Mesendoderm (in vitro differentiated cells): ENCODE data around the gene CSRP2.
A peak's percentile ranks its signal among the peaks of the same experiment; 100 is the strongest.

Source experiments
- DNase-seq: peaks from one replicate; pipeline ENCODE4 v3.0.0; 2013
- H2AK5ac ChIP-seq: 2 replicates; pipeline ENCODE4 v1.6.1; 2013; ENCODE audit warnings: low read length, inconsistent platforms
- H2BK120ac ChIP-seq: 2 replicates; pipeline ENCODE4 v1.6.1; 2013; ENCODE audit warnings: low read depth, mild to moderate bottlenecking, low read length, moderate library complexity, mixed read lengths
- H2BK15ac ChIP-seq: replicated peaks from 2 replicates; pipeline ENCODE4 v1.6.1; 2013; ENCODE audit warnings: low read depth, mild to moderate bottlenecking, moderate library complexity
- H2BK5ac ChIP-seq: 2 replicates; pipeline ENCODE4 v1.6.1; 2013; ENCODE audit warnings: low read length, inconsistent platforms
- H3K18ac ChIP-seq: 2 replicates; pipeline ENCODE4 v1.6.1; 2013; ENCODE audit warnings: mild to moderate bottlenecking, low read length, mixed read lengths
- H3K23ac ChIP-seq: one replicate; pipeline ENCODE4 v1.6.1; 2013; ENCODE audit warnings: low read length
- H3K27ac ChIP-seq: 2 replicates; pipeline ENCODE4 v1.5.1; 2013; ENCODE audit warnings: low read depth, mild to moderate bottlenecking, inconsistent platforms, low read length, moderate library complexity
- H3K27me3 ChIP-seq: 2 replicates; pipeline ENCODE4 v1.6.1; 2013; ENCODE audit warnings: low read length, control low read depth, mild to moderate bottlenecking, inconsistent platforms; ENCODE audit not compliant: insufficient read depth, poor library complexity
- H3K36me3 ChIP-seq: 2 replicates; pipeline ENCODE4 v1.6.1; 2013; ENCODE audit warnings: low read length, inconsistent platforms; ENCODE audit not compliant: control insufficient read depth, insufficient read depth
- H3K4ac ChIP-seq: one replicate; pipeline ENCODE4 v1.6.1; 2013; ENCODE audit warnings: low read depth, mild to moderate bottlenecking, low read length, moderate library complexity
- H3K4me1 ChIP-seq: 2 replicates; pipeline ENCODE4 v1.6.1; 2013; ENCODE audit warnings: low read depth, low read length, inconsistent platforms; ENCODE audit not compliant: control insufficient read depth
- H3K4me2 ChIP-seq: 2 replicates; pipeline ENCODE4 v1.6.1; 2013; ENCODE audit warnings: low read length
- H3K4me3 ChIP-seq: 2 replicates; pipeline ENCODE4 v1.5.1; 2013; ENCODE audit warnings: mild to moderate bottlenecking, low read length
- H3K56ac ChIP-seq: one replicate; pipeline ENCODE4 v1.6.1; 2013; ENCODE audit warnings: low read length
- H3K79me1 ChIP-seq: 2 replicates; pipeline ENCODE4 v1.6.1; 2013; ENCODE audit warnings: low read length, inconsistent platforms
- H3K79me2 ChIP-seq: 2 replicates; pipeline ENCODE4 v1.6.1; 2013; ENCODE audit warnings: mild to moderate bottlenecking, low read length; ENCODE audit not compliant: control insufficient read depth, insufficient read depth
- H3K9ac ChIP-seq: 2 replicates; pipeline ENCODE4 v1.6.1; 2013; ENCODE audit warnings: low read length, inconsistent platforms
- H4K5ac ChIP-seq: one replicate; pipeline ENCODE4 v1.6.1; 2013; ENCODE audit warnings: low read length
- H4K8ac ChIP-seq: one replicate; pipeline ENCODE4 v1.6.1; 2013; ENCODE audit warnings: low read depth, mild to moderate bottlenecking, control low read depth, low read length, moderate library complexity
- WGBS: extraction: QIAGEN DNeasy Blood & Tissue Kit; methylation state at CpG from one replicate; pipeline ENCODE4 v1.1.7; 2013; ENCODE audit warnings: low lambda C conversion rate, missing lambda C conversion rate; ENCODE audit not compliant: insufficient coverage; ENCODE audit errors: extremely low coverage; 5-methylcytosine and 5-hydroxymethylcytosine counted together

Gene CSRP2

GRCh38 chr12:76879710-76880518 is 1.1 kb upstream of the CSRP2 start:
- Histone ChIP-seq H3K23ac (no peak overlapping the region), H3K4me1 (peaks cover 5% of the 10 kb centered on the region), H2BK5ac (no peak overlapping the region), H3K9ac (peak overlapping the region; percentile 88), H3K4ac (no peak overlapping the region), H3K27ac (no peak overlapping the region), H4K5ac (no peak overlapping the region), H4K8ac (no peak overlapping the region), H3K4me3 (no peak overlapping the region), H3K18ac (no peak overlapping the region), H3K79me1 (peaks cover 6% of the 10 kb centered on the region), H2BK120ac (no peak overlapping the region), H2BK15ac (no peak overlapping the region), H3K79me2 (peaks cover 14% of the 10 kb centered on the region), H2AK5ac (no peak overlapping the region), H3K27me3 (no peaks in the 10 kb centered on the region), H3K36me3 (no peaks in the 10 kb centered on the region), H3K4me2 (peak overlapping the region; percentile 78), H3K56ac (peak overlapping the region; percentile 95)
- no peak for DNase-seq
- no CpG with 5 or more reads among the region's 13 CpGs for WGBS

GRCh38 chr12:76878099-76878898 is 520 bp downstream of the CSRP2 start:
- H3K36me3 ChIP-seq: no peaks in the 10 kb centered on the region
- no peak overlapping the region for H2BK15ac ChIP-seq
- peak overlapping the region; percentile 33 for H3K23ac ChIP-seq
- peaks cover 8% of the 10 kb centered on the region for H3K79me1 ChIP-seq
- H3K4me3 ChIP-seq: peak overlapping the region; percentile 84
- H3K4ac ChIP-seq: peak overlapping the region; percentile 22
- H3K56ac ChIP-seq: peak overlapping the region; percentile 94
- no peaks in the 10 kb centered on the region for H3K27me3 ChIP-seq
- no peak overlapping the region for H2AK5ac ChIP-seq
- H3K9ac ChIP-seq: peak overlapping the region; percentile 94
- peaks cover 5% of the 10 kb centered on the region for H3K4me1 ChIP-seq
- H3K27ac ChIP-seq: peak overlapping the region; percentile 88
- no CpG with 5 or more reads among the region's 44 CpGs for WGBS
- H4K8ac ChIP-seq: no peak overlapping the region
- H2BK120ac ChIP-seq: no peak overlapping the region
- peak overlapping the region; percentile 42 for H3K4me2 ChIP-seq
- H3K79me2 ChIP-seq: peaks cover 19% of the 10 kb centered on the region
- H2BK5ac ChIP-seq: peak overlapping the region; percentile 37
- DNase-seq: peak; percentile 85
- H4K5ac ChIP-seq: no peak overlapping the region
- peak overlapping the region; percentile 62 for H3K18ac ChIP-seq

- H3K36me3 ChIP-seq: no peaks in the 10 kb centered on the region
- no peak overlapping the region for H2BK15ac ChIP-seq
- H3K79me1 ChIP-seq: peaks cover 9% of the 10 kb centered on the region
- no peak overlapping the region for H3K4me3 ChIP-seq
- no peak overlapping the region for H3K27ac ChIP-seq
- H4K5ac ChIP-seq: no peak overlapping the region
- H3K9ac ChIP-seq: no peak overlapping the region
- no peak overlapping the region for H2BK120ac ChIP-seq
- H3K79me2 ChIP-seq: peaks cover 21% of the 10 kb centered on the region
- no peak overlapping the region for H2BK5ac ChIP-seq
- no peak overlapping the region for H2AK5ac ChIP-seq
- H3K27me3 ChIP-seq: no peaks in the 10 kb centered on the region
- no peak overlapping the region for H3K4me2 ChIP-seq
- DNase-seq: no peak
- peaks cover 5% of the 10 kb centered on the region for H3K4me1 ChIP-seq
- H3K18ac ChIP-seq: no peak overlapping the region
- no peak overlapping the region for H3K4ac ChIP-seq
- WGBS: no CpG with 5 or more reads among the region's 2 CpGs
- H3K56ac ChIP-seq: no peak overlapping the region
- H3K23ac ChIP-seq: no peak overlapping the region
- H4K8ac ChIP-seq: no peak overlapping the region
These were observed 2.1 kb downstream of the CSRP2 start for GRCh38 chr12:76876696-76877229.

GRCh38 chr12:76874491-76875190 is 4.2 kb downstream of the CSRP2 start:
- H4K8ac ChIP-seq: no peak overlapping the region
- peaks cover 5% of the 10 kb centered on the region for H3K4me1 ChIP-seq
- H3K27ac ChIP-seq: no peak overlapping the region
- no peak overlapping the region for H3K4me3 ChIP-seq
- H3K4me2 ChIP-seq: no peak overlapping the region
- no peak overlapping the region for H4K5ac ChIP-seq
- H3K23ac ChIP-seq: no peak overlapping the region
- H3K79me2 ChIP-seq: peaks cover 21% of the 10 kb centered on the region
- peak; percentile 72 for DNase-seq
- H3K9ac ChIP-seq: no peak overlapping the region
- no peak overlapping the region for H3K18ac ChIP-seq
- peak overlapping the region; percentile 20 for H3K56ac ChIP-seq
- no peak overlapping the region for H2BK5ac ChIP-seq
- no peaks in the 10 kb centered on the region for H3K27me3 ChIP-seq
- H3K79me1 ChIP-seq: peaks cover 10% of the 10 kb centered on the region
- H2BK120ac ChIP-seq: no peak overlapping the region
- no peak overlapping the region for H2AK5ac ChIP-seq
- no CpG with 5 or more reads among the region's 11 CpGs for WGBS
- no peak overlapping the region for H2BK15ac ChIP-seq
- no peaks in the 10 kb centered on the region for H3K36me3 ChIP-seq
- no peak overlapping the region for H3K4ac ChIP-seq

GRCh38 chr12:76874027-76874426 is 4.8 kb downstream of the CSRP2 start:
- no peak overlapping the region for H2BK120ac ChIP-seq
- H3K4me2 ChIP-seq: no peak overlapping the region

More at GRCh38 chr12:76874027-76874426, 4.8 kb downstream of the CSRP2 start:
- Histone ChIP-seq H3K4me3 (no peak overlapping the region), H3K4me1 (peaks cover 5% of the 10 kb centered on the region), H3K56ac (no peak overlapping the region), H3K27me3 (no peaks in the 10 kb centered on the region), H3K36me3 (no peaks in the 10 kb centered on the region), H3K4ac (no peak overlapping the region), H3K18ac (no peak overlapping the region), H3K79me1 (peaks cover 14% of the 10 kb centered on the region), H4K5ac (no peak overlapping the region), H3K23ac (no peak overlapping the region), H2BK5ac (no peak overlapping the region), H2BK15ac (no peak overlapping the region), H3K27ac (no peak overlapping the region), H2AK5ac (no peak overlapping the region), H4K8ac (no peak overlapping the region), H3K79me2 (peaks cover 24% of the 10 kb centered on the region), H3K9ac (no peak overlapping the region)
- no CpG with 5 or more reads among the region's 3 CpGs for WGBS
- no peak for DNase-seq
